Raji (cell line): ENCODE results near the gene FOXA2.

Source experiments
- POLR2A ChIP-seq: IDR thresholded peaks from 2 replicates; pipeline ENCODE4 v1.6.1; 2011; ENCODE audit warnings: low read depth, low read length, control low read depth; ENCODE audit not compliant: insufficient read depth

FOXA2 gene

GRCh38 chr20:22533823-22534751, 50.3 kb downstream of the FOXA2 start:
- TF ChIP-seq POLR2A, result no peak

GRCh38 chr20:22532598-22532997, 51.8 kb downstream of the FOXA2 start:
- no peak for TF ChIP-seq POLR2A

GRCh38 chr20:22531756-22532155, 52.6 kb downstream of the FOXA2 start:
- no peak for TF ChIP-seq POLR2A

- no peak for TF ChIP-seq POLR2A
These were observed 53.2 kb downstream of the FOXA2 start for GRCh38 chr20:22531056-22531615.
